H1 (cell line): Measurements from ENCODE around the gene PATE1. TPM values are rescaled to one million over a fixed set of nuclear protein-coding genes. Genes with fewer than 3 reads are reported as not detected.

Experiments
- CTCF ChIA-PET: fragments of 300-600 bp; sonication (Branson Sonifier 250); formaldehyde crosslinking; loops from one replicate; lab custom pipeline; 2021; ENCODE audit not compliant: partially characterized antibody; lab: Charles Lee
- POLR2A ChIA-PET: fragments of 300-600 bp; sonication (Branson Sonifier 250); formaldehyde crosslinking; loops from one replicate; lab custom pipeline; 2021; ENCODE audit warnings: inconsistent platforms; ENCODE audit not compliant: partially characterized antibody; lab: Charles Lee
- DNase-seq, 2 experiments: peaks; one replicate each; pipeline versions ENCODE4 v3.0.0 to v3.0.0-alpha.2; 2010 to 2022; ENCODE audit warnings: low spot score in 2 of 2, low read depth in 1 of 2, mixed read lengths in 1 of 2
- FAIRE-seq: peaks from 2 replicates; lab custom pipeline; 2011; peaks lifted over from hg19 to GRCh38; lab: Jason Lieb, UNC
- H2AFZ ChIP-seq: 2 replicates; pipeline ENCODE4 v1.8.1; 2012; ENCODE audit warnings: low read length, inconsistent platforms
- H2AK5ac ChIP-seq: 2 replicates; pipeline ENCODE4 v1.6.1; 2013; ENCODE audit warnings: low read depth, low read length
- H2BK120ac ChIP-seq: replicated peaks from 2 replicates; pipeline ENCODE3; 2013; ENCODE audit warnings: low read depth, low read length, inconsistent platforms
- H2BK12ac ChIP-seq: 2 replicates; pipeline ENCODE4 v1.6.1; 2013; ENCODE audit warnings: low read depth, low read length
- H2BK15ac ChIP-seq: 2 replicates; pipeline ENCODE4 v1.6.1; 2013; ENCODE audit warnings: low read length
- H2BK20ac ChIP-seq: 2 replicates; pipeline ENCODE4 v1.6.1; 2013; ENCODE audit warnings: low read length
- H2BK5ac ChIP-seq: 2 replicates; pipeline ENCODE4 v1.6.1; 2013; ENCODE audit warnings: low read depth, low read length
- H3K14ac ChIP-seq: 2 replicates; pipeline ENCODE4 v1.6.1; 2013; ENCODE audit warnings: inconsistent platforms; ENCODE audit not compliant: insufficient read length
- H3K18ac ChIP-seq: 2 replicates; pipeline ENCODE4 v1.6.1; 2013; ENCODE audit warnings: low read length; ENCODE audit errors: extremely low read depth
- H3K23ac ChIP-seq: 2 replicates; pipeline ENCODE4 v1.6.1; 2013; ENCODE audit warnings: inconsistent platforms; ENCODE audit not compliant: insufficient read length
- H3K23me2 ChIP-seq: 2 replicates; pipeline ENCODE4 v1.6.1; 2013; ENCODE audit warnings: low read depth, low read length
- H3K27ac ChIP-seq: 2 replicates; pipeline ENCODE4 v1.6.1; 2011; ENCODE audit warnings: low read depth, low read length, inconsistent platforms
- H3K27me3 ChIP-seq, 4 experiments: replicated peaks in 1 of 4; 1 replicate in 1 of 4; 2 replicates in 3 of 4; pipeline versions ENCODE4 v1.6.1 to v1.8.1; 2011 to 2013; ENCODE audit warnings: low read length in 3 of 4, mild to moderate bottlenecking in 3 of 4, inconsistent platforms in 2 of 4, mixed read lengths in 2 of 4, moderate library complexity in 1 of 4; ENCODE audit not compliant: control insufficient read depth in 3 of 4, insufficient read depth in 3 of 4; ENCODE audit errors: extremely low read depth in 1 of 4
- H3K36me3 ChIP-seq, 4 experiments: 2 replicates each; pipeline versions ENCODE4 v1.6.1 to v1.8.1; 2011 to 2013; ENCODE audit warnings: mild to moderate bottlenecking in 4 of 4, low read length in 3 of 4, moderate library complexity in 2 of 4, control low read depth in 1 of 4, inconsistent platforms in 1 of 4; ENCODE audit not compliant: insufficient read depth in 4 of 4, control insufficient read depth in 2 of 4
- H3K4ac ChIP-seq: replicated peaks from 2 replicates; pipeline ENCODE3; 2013; ENCODE audit warnings: low read length, low read depth, mixed read lengths, inconsistent platforms; ENCODE audit not compliant: insufficient read length
- H3K4me1 ChIP-seq, 4 experiments: replicated peaks in 1 of 4; 1 replicate in 1 of 4; 2 replicates in 3 of 4; pipeline versions ENCODE4 v1.6.1 to v1.8.1; 2011 to 2013; ENCODE audit warnings: low read length in 3 of 4, inconsistent platforms in 2 of 4, mixed read lengths in 1 of 4; ENCODE audit not compliant: insufficient read depth in 4 of 4, control insufficient read depth in 3 of 4
- H3K4me2 ChIP-seq, 2 experiments: 2 replicates each; pipeline versions ENCODE4 v1.6.1 to v1.8.1; 2011 to 2013; ENCODE audit warnings: low read depth in 2 of 2, low read length in 2 of 2, control low read depth in 1 of 2, inconsistent platforms in 1 of 2, mild to moderate bottlenecking in 1 of 2; ENCODE audit not compliant: insufficient read depth in 1 of 2
- H3K4me3 ChIP-seq, 4 experiments: fragments of 200-600, 300-600 bp in 1 of 4; sonication (generic), shearing (Covaris generic), sonication (Bioruptor Twin) in 1 of 4; 2 replicates each; pipeline versions ENCODE4 v1.5.1 to v1.8.1; 2011 to 2016; ENCODE audit warnings: low read length in 4 of 4, low read depth in 3 of 4, control low read depth in 2 of 4, inconsistent platforms in 2 of 4, mild to moderate bottlenecking in 2 of 4, mixed read lengths in 1 of 4, moderate library complexity in 1 of 4; ENCODE audit not compliant: insufficient read depth in 2 of 4; ENCODE audit errors: extremely low read depth in 1 of 4
- H3K56ac ChIP-seq: replicated peaks from 2 replicates; pipeline ENCODE3; 2013; ENCODE audit warnings: low read depth, mild to moderate bottlenecking, mixed read lengths, low read length, inconsistent platforms; ENCODE audit not compliant: insufficient read length
- H3K79me1 ChIP-seq: 2 replicates; pipeline ENCODE4 v1.6.1; 2013; ENCODE audit warnings: low read depth, low read length, control low read depth
- H3K79me2 ChIP-seq, 2 experiments: 2 replicates each; pipeline versions ENCODE4 v1.6.1 to v1.8.1; 2012 to 2013; ENCODE audit warnings: low read length in 2 of 2, mild to moderate bottlenecking in 2 of 2, inconsistent platforms in 1 of 2; ENCODE audit not compliant: insufficient read depth in 2 of 2, control insufficient read depth in 1 of 2
- H3K9ac ChIP-seq, 4 experiments: replicated peaks in 1 of 4; 1 replicate in 1 of 4; 2 replicates in 3 of 4; pipeline versions ENCODE4 v1.6.1 to v1.8.1; 2011 to 2013; ENCODE audit warnings: low read depth in 3 of 4, low read length in 3 of 4, control low read depth in 2 of 4, mild to moderate bottlenecking in 2 of 4, moderate library complexity in 2 of 4, inconsistent platforms in 1 of 4; ENCODE audit errors: extremely low read depth in 1 of 4
- H3K9me3 ChIP-seq, 2 experiments: 2 replicates each; pipeline versions ENCODE4 v1.6.1 to v1.8.1; 2012 to 2013; ENCODE audit warnings: mild to moderate bottlenecking in 2 of 2, moderate library complexity in 2 of 2, control low read depth in 1 of 2, inconsistent platforms in 1 of 2, low read depth in 1 of 2, low read length in 1 of 2, mixed read lengths in 1 of 2; ENCODE audit not compliant: insufficient read depth in 2 of 2
- H4K20me1 ChIP-seq, 2 experiments: replicated peaks in 1 of 2; 2 replicates each; pipeline versions ENCODE3 to v1.8.1; 2011 to 2013; ENCODE audit warnings: inconsistent platforms in 2 of 2, low read length in 2 of 2, mild to moderate bottlenecking in 1 of 2; ENCODE audit not compliant: insufficient read depth in 2 of 2, control insufficient read depth in 1 of 2
- H4K5ac ChIP-seq: 2 replicates; pipeline ENCODE4 v1.6.1; 2013; ENCODE audit warnings: low read length, low read depth, mixed read lengths, inconsistent platforms; ENCODE audit not compliant: insufficient read length
- H4K8ac ChIP-seq: 2 replicates; pipeline ENCODE4 v1.8.0; 2013; ENCODE audit warnings: mild to moderate bottlenecking, moderate library complexity, low read length, inconsistent platforms; ENCODE audit not compliant: insufficient read depth; ENCODE audit errors: extremely low read depth
- H4K91ac ChIP-seq: replicated peaks from 2 replicates; pipeline ENCODE3; 2013; ENCODE audit warnings: low read length, mixed read lengths, inconsistent platforms; ENCODE audit not compliant: insufficient read length
- PHF8 ChIP-seq: fragments of 200-600 bp; sonication (generic); conservative IDR thresholded peaks from 2 replicates; pipeline ENCODE4 v1.7.1; 2012; ENCODE audit warnings: low read depth, mild to moderate bottlenecking, inconsistent platforms, low read length, moderate library complexity
- POU5F1 ChIP-seq: IDR thresholded peaks from 2 replicates; pipeline ENCODE4 v1.6.1; 2011; ENCODE audit warnings: low read depth, mild to moderate bottlenecking, low read length, moderate library complexity
- RFX5 ChIP-seq: IDR thresholded peaks from 2 replicates; pipeline ENCODE4 v1.6.1; 2011; ENCODE audit warnings: low read depth, low read length, improper control_type of control experiment, borderline replicate concordance
- RNF2 ChIP-seq: fragments of 200-900, 300-1000 bp; sonication (generic); IDR thresholded peaks from 2 replicates; pipeline ENCODE4 v1.7.1; 2016; ENCODE audit warnings: borderline replicate concordance, low read depth, mild to moderate bottlenecking, antibody characterized with exemption, low read length; ENCODE audit not compliant: poor library complexity, severe bottlenecking; ENCODE audit errors: missing control alignments
- RXRA ChIP-seq: IDR thresholded peaks from 2 replicates; pipeline ENCODE4 v1.6.1; 2011; ENCODE audit warnings: low read depth, mild to moderate bottlenecking, low read length, moderate library complexity; ENCODE audit not compliant: insufficient read depth
- SIRT6 ChIP-seq: IDR thresholded peaks from one replicate; pipeline ENCODE4 v1.7.1; 2012; ENCODE audit warnings: low read length, inconsistent platforms
- polyA plus RNA-seq, 7 experiments: library from polyadenylated mRNA; depleted of rRNA in 3 of 7; stranded (reverse) in 5 of 7; unstranded in 2 of 7; fragments of >200 nt in 5 of 7; fragments of 200-250 nt in 2 of 7; gene quantifications; 1 replicate in 5 of 7; 2 replicates in 1 of 7; 4 replicates in 1 of 7; pipeline versions ENCODE4 v1.2.1 to v1.2.3, GENCODE V29; 2011 to 2013; ENCODE audit warnings: missing spikeins in 2 of 7, mixed read lengths in 2 of 7
- total RNA-seq: library from RNA; stranded (reverse); fragmentation: NEBNext Ultra II Directional; extraction: Animal tissue kit (Norgen Biotek cat#: 25700); gene quantifications from 2 replicates; pipeline ENCODE4 v1.2.1, GENCODE V29; 2021

Gene PATE1
- total and polyA plus RNA-seq, 2 of the 8 experiments (the other 6 are each of a cell fraction or from before 2014, with no cell fraction given), result not detected

DNA sequence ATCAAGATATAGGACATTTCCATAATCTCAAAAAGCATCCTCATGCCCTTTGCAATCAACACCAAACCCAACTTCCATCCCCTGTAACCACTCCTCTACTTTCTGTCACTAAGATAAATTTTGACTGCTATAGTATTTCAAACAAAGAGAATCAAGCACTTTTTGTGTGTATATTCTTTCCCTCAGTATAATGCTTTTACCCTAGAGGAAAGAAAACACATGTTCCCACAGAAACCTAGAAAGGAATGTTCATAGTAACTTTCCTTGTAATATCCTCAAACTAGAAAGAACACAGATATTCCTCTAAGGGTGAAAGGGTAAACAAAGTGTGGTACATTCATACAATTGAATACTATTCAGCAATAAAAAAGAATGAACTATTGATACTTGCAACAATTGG is 5.5 kb upstream of the PATE1 start:
- Histone ChIP-seq H4K8ac (no peak overlapping the region), H3K27ac (no peak overlapping the region), H3K56ac (no peak overlapping the region), H3K9ac (no peak overlapping the region), H2AK5ac (no peak overlapping the region), H3K4me2 (no peak overlapping the region), H3K79me2 (no peaks in the 10 kb centered on the region), H3K9me3 (no peaks in the 10 kb centered on the region), H2BK120ac (no peak overlapping the region), H2BK12ac (no peak overlapping the region), H3K18ac (no peak overlapping the region), H4K5ac (no peak overlapping the region), H3K23me2 (no peaks in the 10 kb centered on the region), H2BK20ac (no peak overlapping the region), H3K4me1 (no peaks in the 10 kb centered on the region), H3K23ac (no peak overlapping the region), H3K79me1 (no peaks in the 10 kb centered on the region), H2AFZ (no peak overlapping the region), H3K36me3 (no peaks in the 10 kb centered on the region), H2BK5ac (no peak overlapping the region), H3K14ac (no peak overlapping the region), H4K20me1 (no peaks in the 10 kb centered on the region), H2BK15ac (no peak overlapping the region), H3K4me3 (no peak overlapping the region), H3K27me3 (no peaks in the 10 kb centered on the region), H3K4ac (no peak overlapping the region), H4K91ac (no peak overlapping the region)
- TF ChIP-seq SIRT6 (no peak), PHF8 (no peak), POU5F1 (no peak), RNF2 (no peak), RXRA (no peak), RFX5 (no peak)
- ChIA-PET POLR2A (no interaction called here), CTCF (interaction anchor here (1.4 kb wide), 1 partner anchor 12 kb away, joined by 4 read pairs; no protein-coding TSS in a partner anchor)
- no peak for DNase-seq
- no peak for FAIRE-seq
